Type B pancreatic cell (in vitro differentiated cells): ENCODE results near the gene SLC16A4. TPM values are rescaled to one million over a fixed set of nuclear protein-coding genes. Genes with fewer than 3 reads are reported as not detected.
"Not testable (repeated sequence)": the region's sequence is repeated elsewhere in the genome, so short reads cannot be mapped to it uniquely, and the experiment has no call there.

ENCODE experiments used
- DNase-seq: peaks from one replicate; pipeline ENCODE4 v3.0.0; 2021; ENCODE audit warnings: mixed read lengths; ENCODE audit not compliant: unreplicated experiment; ENCODE audit errors: extremely low spot score
- H3K27ac Mint-ChIP-seq: 2 replicates; pipeline ENCODE4 v1.8.0; 2021; ENCODE audit warnings: mild to moderate bottlenecking, mixed read lengths
- H3K27me3 Mint-ChIP-seq: 2 replicates; pipeline ENCODE4 v1.8.0; 2021; ENCODE audit warnings: mixed read lengths
- H3K36me3 Mint-ChIP-seq: 2 replicates; pipeline ENCODE4 v1.8.0; 2021; ENCODE audit warnings: mixed read lengths
- H3K4me1 Mint-ChIP-seq: one replicate; pipeline ENCODE4 v1.8.0; 2021; ENCODE audit warnings: mixed read lengths; ENCODE audit not compliant: unreplicated experiment
- H3K4me3 Mint-ChIP-seq: 2 replicates; pipeline ENCODE4 v1.8.0; 2021; ENCODE audit warnings: mild to moderate bottlenecking, mixed read lengths
- H3K9me3 Mint-ChIP-seq: 2 replicates; pipeline ENCODE4 v1.8.0; 2021; ENCODE audit warnings: mixed read lengths
- total RNA-seq: library from RNA; stranded (reverse); gene quantifications from 2 replicates; pipeline ENCODE4 v1.2.1, GENCODE V29; 2021; ENCODE audit warnings: low replicate concordance
- TF ChIP-seq, protein P1 (sequence below): fragments of 200-600 bp; sonication (generic); conservative IDR thresholded peaks from 2 replicates; pipeline ENCODE4 v1.5.0; 2021; ENCODE audit warnings: antibody characterized with exemption, mild to moderate bottlenecking

Gene SLC16A4
- total RNA-seq, 1 donor from 2014 or later: 2.0 TPM

GRCh38 chr1:110412576-110412975, 21.8 kb upstream of the SLC16A4 start:
- H3K27me3 Mint-ChIP-seq: peaks cover 12% of the 10 kb centered on the region
- H3K36me3 Mint-ChIP-seq: peaks cover 3% of the 10 kb centered on the region
- TF ChIP-seq, protein P1, sequence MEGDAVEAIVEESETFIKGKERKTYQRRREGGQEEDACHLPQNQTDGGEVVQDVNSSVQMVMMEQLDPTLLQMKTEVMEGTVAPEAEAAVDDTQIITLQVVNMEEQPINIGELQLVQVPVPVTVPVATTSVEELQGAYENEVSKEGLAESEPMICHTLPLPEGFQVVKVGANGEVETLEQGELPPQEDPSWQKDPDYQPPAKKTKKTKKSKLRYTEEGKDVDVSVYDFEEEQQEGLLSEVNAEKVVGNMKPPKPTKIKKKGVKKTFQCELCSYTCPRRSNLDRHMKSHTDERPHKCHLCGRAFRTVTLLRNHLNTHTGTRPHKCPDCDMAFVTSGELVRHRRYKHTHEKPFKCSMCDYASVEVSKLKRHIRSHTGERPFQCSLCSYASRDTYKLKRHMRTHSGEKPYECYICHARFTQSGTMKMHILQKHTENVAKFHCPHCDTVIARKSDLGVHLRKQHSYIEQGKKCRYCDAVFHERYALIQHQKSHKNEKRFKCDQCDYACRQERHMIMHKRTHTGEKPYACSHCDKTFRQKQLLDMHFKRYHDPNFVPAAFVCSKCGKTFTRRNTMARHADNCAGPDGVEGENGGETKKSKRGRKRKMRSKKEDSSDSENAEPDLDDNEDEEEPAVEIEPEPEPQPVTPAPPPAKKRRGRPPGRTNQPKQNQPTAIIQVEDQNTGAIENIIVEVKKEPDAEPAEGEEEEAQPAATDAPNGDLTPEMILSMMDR: peak; percentile 83
- DNase-seq: no peak
- H3K27ac Mint-ChIP-seq: no peak overlapping the region
- H3K9me3 Mint-ChIP-seq: no peaks in the 10 kb centered on the region
- H3K4me3 Mint-ChIP-seq: no peak overlapping the region
- H3K4me1 Mint-ChIP-seq: peaks cover 11% of the 10 kb centered on the region

- no peak overlapping the region for H3K27ac Mint-ChIP-seq
- H3K9me3 Mint-ChIP-seq: no peaks in the 10 kb centered on the region
- H3K4me1 Mint-ChIP-seq: peaks cover 15% of the 10 kb centered on the region
- peaks cover 7% of the 10 kb centered on the region for H3K27me3 Mint-ChIP-seq
- no peak overlapping the region for H3K4me3 Mint-ChIP-seq
- no peak for DNase-seq
- H3K36me3 Mint-ChIP-seq: peaks cover 6% of the 10 kb centered on the region
- TF ChIP-seq, protein P1: no peak
These were observed 20.4 kb upstream of the SLC16A4 start for GRCh38 chr1:110411173-110411735.

DNA sequence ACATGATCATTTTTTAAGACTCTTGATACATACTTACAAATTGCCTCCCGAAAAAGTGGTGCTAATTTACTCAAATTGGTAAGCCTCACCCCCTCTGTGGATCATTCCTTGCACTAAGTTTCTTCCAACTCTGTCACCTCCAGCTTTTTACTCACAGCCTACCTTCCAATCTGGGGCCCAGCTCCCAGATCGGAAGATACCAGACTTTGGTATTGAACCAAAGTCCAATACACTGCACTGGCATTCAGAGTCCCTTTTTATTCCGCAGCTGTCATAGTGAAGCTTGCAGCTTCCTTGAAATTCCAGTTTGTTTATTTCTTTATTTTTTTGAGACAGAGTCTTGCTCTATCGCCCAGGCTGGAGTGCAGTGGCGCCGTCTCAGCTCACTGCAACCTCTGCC, 18.5 kb upstream of the SLC16A4 start:
- peaks cover 18% of the 10 kb centered on the region for H3K4me1 Mint-ChIP-seq
- no peaks in the 10 kb centered on the region for H3K27me3 Mint-ChIP-seq
- no peaks in the 10 kb centered on the region for H3K9me3 Mint-ChIP-seq
- no peak for DNase-seq
- H3K27ac Mint-ChIP-seq: no peak overlapping the region
- TF ChIP-seq, protein P1: no peak
- peak overlapping the region; percentile 100 for H3K4me3 Mint-ChIP-seq
- H3K36me3 Mint-ChIP-seq: peaks cover 7% of the 10 kb centered on the region

DNA sequence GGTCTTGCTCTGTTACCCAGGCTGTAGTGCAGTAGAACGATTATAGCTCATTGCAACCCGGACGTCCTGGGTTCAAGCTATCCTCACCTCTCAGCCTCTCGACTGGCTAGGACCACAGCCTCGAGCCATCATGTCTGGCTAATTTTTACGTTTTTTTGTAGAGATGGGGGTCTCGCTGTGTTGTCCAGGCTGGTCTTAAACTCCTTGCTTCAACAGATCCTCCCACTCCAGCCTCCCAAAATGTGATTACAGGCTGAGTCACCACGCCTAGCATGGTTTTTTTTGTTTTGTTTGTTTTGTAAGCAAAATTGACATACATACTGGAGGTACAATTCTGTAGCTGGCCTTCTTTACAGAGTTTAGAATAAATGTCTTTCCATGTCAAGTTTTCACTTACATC, 17.7 kb upstream of the SLC16A4 start:
- no peaks in the 10 kb centered on the region for H3K9me3 Mint-ChIP-seq
- peaks cover 13% of the 10 kb centered on the region for H3K36me3 Mint-ChIP-seq
- peaks cover 18% of the 10 kb centered on the region for H3K4me1 Mint-ChIP-seq
- H3K27me3 Mint-ChIP-seq: no peaks in the 10 kb centered on the region
- peak overlapping the region; percentile 100 for H3K4me3 Mint-ChIP-seq
- H3K27ac Mint-ChIP-seq: peak overlapping the region; percentile 97
- DNase-seq: no peak
- TF ChIP-seq, protein P1: no peak

GRCh38 chr1:110407260-110408210, 16.7 kb upstream of the SLC16A4 start, which contains the start of gene LAMTOR5:
Gene LAMTOR5 (minus strand): TSS chr1:110407694. CDS start chr1:110407620, 74 bp downstream.
- DNase-seq: peak; percentile 91
- TF ChIP-seq, protein P1: no peak
- Mint-ChIP-seq H3K27me3 (no peaks in the 10 kb centered on the region), H3K27ac (peak within 1 kb of the TSS; percentile 97), H3K9me3 (no peaks in the 10 kb centered on the region), H3K36me3 (peaks cover 13% of the 10 kb centered on the region), H3K4me1 (peaks cover 14% of the 10 kb centered on the region), H3K4me3 (peak within 1 kb of the TSS; percentile 100)

DNA sequence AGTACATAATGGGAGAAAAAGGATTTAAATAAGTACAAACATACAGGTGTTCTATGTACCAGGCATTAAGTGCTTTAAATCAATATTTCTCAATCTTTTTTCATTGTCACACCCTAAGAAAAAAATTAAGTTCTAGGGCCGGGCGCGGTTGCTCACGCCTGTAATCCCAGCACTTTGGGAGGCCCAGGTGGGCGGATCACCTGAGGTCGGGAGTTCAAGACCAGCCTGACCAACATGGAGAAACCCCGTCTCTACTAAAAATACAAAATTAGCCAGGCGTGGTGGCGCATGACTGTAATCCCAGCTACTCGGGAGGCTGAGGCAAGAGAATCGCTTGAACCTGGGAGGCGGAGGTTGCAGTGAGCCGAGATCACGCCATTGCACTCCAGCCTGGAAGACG, 15.6 kb upstream of the SLC16A4 start:
- not testable (repeated sequence) for H3K9me3 Mint-ChIP-seq, H3K27me3 Mint-ChIP-seq, DNase-seq
- Mint-ChIP-seq H3K4me3 (peak overlapping the region; percentile 100), H3K36me3 (peaks cover 13% of the 10 kb centered on the region), H3K4me1 (peaks cover 13% of the 10 kb centered on the region), H3K27ac (peak overlapping the region; percentile 84)
